Measurements from ENCODE around the gene CD247. TPM values are rescaled to one million over a fixed set of nuclear protein-coding genes. Genes with fewer than 3 reads are reported as not detected.

CD247 gene
- total RNA-seq, 3 donors from 2014 or later, result 4.6 to 6.1 (median 4.6) TPM

DNA sequence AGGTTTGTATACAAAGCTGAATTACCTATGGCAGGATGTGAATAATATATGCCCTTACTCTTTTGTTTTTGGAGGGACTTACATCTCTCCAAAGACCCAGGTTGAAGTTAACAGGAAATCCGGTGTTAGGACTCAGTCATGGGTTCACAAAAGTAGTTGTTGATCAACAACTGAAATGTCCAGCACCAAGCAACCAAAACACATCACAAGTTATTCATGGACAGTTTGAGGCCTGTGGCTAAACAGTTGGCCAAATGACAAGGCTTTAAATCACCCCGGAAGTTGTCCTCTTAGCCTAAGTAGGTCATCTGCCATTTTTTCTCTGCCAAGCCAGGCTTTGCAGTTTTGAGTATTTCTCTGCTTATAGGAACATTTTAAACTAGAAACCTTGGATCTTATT, 89.9 kb downstream of the CD247 start:
- intact Hi-C loops (cut with DNase I, micrococcal nuclease), result no loop called here
- Histone ChIP-seq H3K4me3 (no peak overlapping the region), H3K4me1 (ENCODE audit: low read depth) (no peaks in the 10 kb centered on the region), H3K36me3 (ENCODE audit: low read depth) (no peaks in the 10 kb centered on the region), H3K9me3 (no peaks in the 10 kb centered on the region)
- ATAC-seq (no peak), DNase-seq (no peak)
- no peak for TF ChIP-seq CTCF (IDR thresholded peaks at IDR 0.05)

- no peaks in the 10 kb centered on the region for H3K36me3 ChIP-seq (ENCODE audit: low read depth)
- TF ChIP-seq CTCF (IDR thresholded peaks at IDR 0.05), result no peak
- no peak for ATAC-seq
- no peaks in the 10 kb centered on the region for H3K4me1 ChIP-seq (ENCODE audit: low read depth)
- no peak for DNase-seq
- intact Hi-C loops (cut with DNase I, micrococcal nuclease), result no loop called here
- H3K9me3 ChIP-seq, result no peaks in the 10 kb centered on the region
- H3K4me3 ChIP-seq, result no peak overlapping the region
Observed at GRCh38 chr1:167427848-167428247, 90.5 kb downstream of the CD247 start.

GRCh38 chr1:167426716-167427115, 91.6 kb downstream of the CD247 start:
- H3K36me3 ChIP-seq (ENCODE audit: low read depth), result no peaks in the 10 kb centered on the region
- TF ChIP-seq CTCF (IDR thresholded peaks at IDR 0.05), result no peak
- no peak for ATAC-seq
- intact Hi-C loops (cut with DNase I, micrococcal nuclease), result no loop called here
- no peak for DNase-seq
- H3K4me3 ChIP-seq, result no peak overlapping the region
- no peaks in the 10 kb centered on the region for H3K9me3 ChIP-seq
- no peaks in the 10 kb centered on the region for H3K4me1 ChIP-seq (ENCODE audit: low read depth)

- Histone ChIP-seq H3K4me1 (ENCODE audit: low read depth) (no peaks in the 10 kb centered on the region), H3K4me3 (no peak overlapping the region), H3K36me3 (ENCODE audit: low read depth) (no peaks in the 10 kb centered on the region), H3K9me3 (no peaks in the 10 kb centered on the region)
- no peak for ATAC-seq
- DNase-seq, result no peak
- intact Hi-C loops (cut with DNase I, micrococcal nuclease), result no loop called here
- TF ChIP-seq CTCF (IDR thresholded peaks at IDR 0.05), result no peak
Observed at GRCh38 chr1:167425482-167425881, 92.8 kb downstream of the CD247 start.

DNA sequence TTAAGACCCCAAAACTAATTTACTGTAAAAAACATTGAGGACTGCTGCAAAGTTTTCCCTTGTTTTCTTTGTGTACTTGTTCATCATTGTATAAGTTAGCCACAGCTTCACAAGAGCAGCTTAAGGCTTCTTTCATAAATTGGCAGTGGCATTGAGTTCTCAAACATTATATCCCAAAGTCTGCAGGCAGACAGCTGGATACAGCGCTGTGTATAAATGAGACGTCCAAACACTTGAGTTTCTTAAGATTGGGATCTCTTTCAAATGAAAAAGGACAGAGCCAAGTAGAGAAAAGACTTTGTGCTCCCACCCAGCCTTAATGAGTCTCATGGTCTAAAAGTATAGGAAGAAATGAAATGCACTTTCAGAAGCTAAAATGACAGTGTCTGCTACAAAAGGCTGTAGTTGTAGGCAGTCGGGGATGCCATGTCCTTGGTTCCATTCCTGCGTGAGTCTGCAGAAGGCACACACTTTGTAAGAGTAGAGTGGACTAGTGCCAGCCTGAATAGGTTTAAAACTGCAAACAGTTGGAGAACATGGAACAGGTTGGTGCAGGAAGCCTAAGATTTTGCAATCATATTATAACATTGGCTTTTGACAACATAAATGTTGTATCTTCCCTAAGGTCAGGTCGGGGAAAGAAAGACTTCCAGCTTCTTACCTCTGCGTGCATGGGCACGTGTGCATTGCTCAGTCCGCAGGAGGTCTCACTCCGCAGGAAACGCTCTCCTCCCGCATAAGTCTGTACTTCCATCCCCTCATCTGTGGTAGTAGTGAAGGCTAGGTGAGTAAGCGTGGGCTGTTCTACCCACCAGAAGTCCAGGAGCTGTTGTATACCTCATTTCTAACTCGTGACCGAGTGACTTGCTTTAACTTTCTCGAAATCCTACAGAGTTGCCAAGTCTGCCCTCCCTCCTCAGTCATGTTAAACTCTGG, 94.4 kb downstream of the CD247 start:
- no peak for DNase-seq
- TF ChIP-seq CTCF (IDR thresholded peaks at IDR 0.05), result no peak
- Histone ChIP-seq H3K9me3 (no peaks in the 10 kb centered on the region), H3K36me3 (ENCODE audit: low read depth) (no peaks in the 10 kb centered on the region), H3K4me3 (no peak overlapping the region), H3K4me1 (ENCODE audit: low read depth) (no peaks in the 10 kb centered on the region)
- ATAC-seq, result no peak
- intact Hi-C loops (cut with DNase I, micrococcal nuclease), result no loop called here
